Hindlimb muscle (tissue), 1 donor: ENCODE data around the gene MYT1. TPM values are rescaled to one million over a fixed set of nuclear protein-coding genes. Genes with fewer than 3 reads are reported as not detected.
"Not testable (repeated sequence)": the region's sequence is repeated elsewhere in the genome, so short reads cannot be mapped to it uniquely, and the experiment has no call there.

Source experiments
- DNase-seq: peaks from one replicate; pipeline ENCODE4 v3.0.0-alpha.2; 2013
- polyA plus RNA-seq: library from polyadenylated mRNA; unstranded; fragments of 120-200 nt; gene quantifications from one replicate; pipeline ENCODE4 v1.2.1, GENCODE V29; 2013; ENCODE audit not compliant: insufficient read length

Gene MYT1
- polyA plus RNA-seq, 1 donor, result 0.05 TPM

GRCh38 chr20:64278317-64278681 is 114.0 kb downstream of the MYT1 start:
- no peak for DNase-seq

DNA sequence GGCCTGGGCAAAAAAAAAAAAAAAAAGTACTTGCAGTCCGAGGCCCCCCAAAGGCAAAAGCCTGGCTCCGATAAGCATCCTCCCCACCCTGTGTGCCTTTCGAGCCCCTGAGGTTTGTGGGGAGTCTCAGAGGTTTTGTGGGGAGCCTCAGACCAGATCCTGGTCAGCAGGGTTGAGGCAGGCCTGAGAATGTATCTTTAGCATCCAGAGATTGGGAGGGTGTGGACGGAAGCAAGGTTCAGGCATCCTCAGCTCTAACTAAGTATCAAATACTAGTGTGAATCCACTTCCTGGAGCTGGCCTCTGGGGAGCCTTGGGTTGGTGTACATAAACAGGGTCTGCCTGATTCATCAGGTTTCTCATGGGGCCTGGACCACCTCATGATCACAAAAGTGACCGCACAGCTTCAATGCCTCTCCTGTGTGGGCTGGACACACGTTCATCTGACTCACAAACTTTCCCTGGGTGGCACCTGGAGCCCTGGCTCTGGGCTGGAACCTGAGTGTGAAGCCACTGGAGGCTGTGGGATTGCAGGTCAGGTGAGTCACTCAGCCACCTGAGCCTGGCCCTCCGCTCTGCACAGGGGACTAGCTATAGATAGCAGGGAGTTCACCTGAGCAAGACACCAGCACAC is 115.7 kb downstream of the MYT1 start:
- no peak for DNase-seq

DNA sequence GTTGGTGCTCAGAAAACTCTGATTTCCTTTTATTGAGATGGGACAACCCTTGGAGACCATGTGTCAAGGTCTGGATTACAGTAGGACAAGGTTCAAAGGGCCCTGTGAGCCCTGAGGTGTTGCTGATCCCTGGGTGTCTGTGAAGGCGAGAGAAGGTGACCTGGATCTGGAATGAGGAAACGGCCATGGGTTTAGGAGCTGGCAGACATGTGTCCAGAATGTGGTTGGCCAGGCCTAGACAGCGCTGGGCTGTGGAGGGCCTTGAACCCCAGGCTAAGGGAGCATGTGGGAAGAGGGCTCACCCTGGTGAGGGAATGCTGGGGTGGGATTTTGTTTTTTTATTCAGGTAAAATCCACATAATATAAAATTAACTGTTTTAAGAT is 116.2 kb downstream of the MYT1 start:
- DNase-seq, result no peak

DNA sequence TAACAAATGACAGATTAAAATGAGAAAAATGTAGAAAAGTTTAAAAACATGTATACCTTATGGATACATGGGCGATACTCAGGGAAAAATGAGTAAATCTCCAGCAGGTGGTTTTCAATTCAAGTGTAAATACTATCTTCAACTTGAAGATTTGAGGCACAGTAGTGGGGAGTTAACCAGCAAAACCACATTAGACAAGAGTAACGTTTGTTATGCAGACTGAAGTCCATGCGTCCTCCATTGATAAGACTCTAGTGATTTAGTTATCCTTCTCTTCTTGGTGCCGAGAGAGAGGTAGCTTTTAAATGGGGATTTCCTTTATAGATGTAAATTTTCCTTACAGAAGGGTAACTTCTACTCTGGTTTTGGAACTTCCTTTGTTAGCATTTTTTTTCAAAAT is 119.4 kb downstream of the MYT1 start:
- no peak for DNase-seq

GRCh38 chr20:64285579-64286446 is 121.6 kb downstream of the MYT1 start:
- DNase-seq, result not testable (repeated sequence)

- not testable (repeated sequence) for DNase-seq
Observed at GRCh38 chr20:64286447-64287263, 122.4 kb downstream of the MYT1 start.

DNA sequence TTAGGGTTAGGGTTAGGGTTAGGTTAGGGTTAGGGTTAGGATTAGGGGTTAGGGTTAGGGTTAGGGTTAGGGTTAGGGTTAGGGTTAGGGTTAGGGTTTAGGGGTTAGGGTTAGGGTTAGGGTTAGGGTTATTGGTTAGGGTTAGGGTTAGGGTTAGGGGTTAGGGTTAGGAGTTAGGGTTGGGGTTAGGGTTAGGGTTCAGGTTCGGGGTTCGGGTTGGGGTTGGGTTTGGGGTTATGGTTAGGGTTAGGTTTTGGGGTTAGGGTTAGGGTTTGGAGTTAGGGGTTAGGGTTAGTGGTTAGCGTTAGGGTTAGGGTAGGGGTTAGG is 123.0 kb downstream of the MYT1 start:
- not testable (repeated sequence) for DNase-seq

Other genes starting within 250 kb of the MYT1 start
- gene UCKL1, start 208.0 kb upstream of the MYT1 start, polyA plus RNA-seq, result 54.9 TPM
- gene ZNF512B, start 194.5 kb upstream of the MYT1 start, polyA plus RNA-seq, result 29.8 TPM
- 4.4 TPM for gene SAMD10, start 184.8 kb upstream of the MYT1 start, polyA plus RNA-seq
- gene PRPF6, start 183.3 kb upstream of the MYT1 start, polyA plus RNA-seq, result 63.6 TPM
- 1.0 TPM for gene C20orf204, start 128.3 kb upstream of the MYT1 start, polyA plus RNA-seq
- 19.6 TPM for gene SOX18, start 114.8 kb upstream of the MYT1 start, polyA plus RNA-seq
- gene TCEA2, start 101.3 kb upstream of the MYT1 start, polyA plus RNA-seq, result 49.9 TPM
- 6.9 TPM for gene RGS19, start 84.9 kb upstream of the MYT1 start, polyA plus RNA-seq
- 1.1 TPM for gene OPRL1, start 84.4 kb upstream of the MYT1 start, polyA plus RNA-seq
- not detected for gene LKAAEAR1, start 80.1 kb upstream of the MYT1 start, polyA plus RNA-seq
- gene NPBWR2, start 56.9 kb upstream of the MYT1 start, polyA plus RNA-seq, result not detected
- 70.6 TPM for gene PCMTD2, start 91.3 kb downstream of the MYT1 start, polyA plus RNA-seq